Activated CD4-positive, alpha-beta T cell treated with anti-CD3 and anti-CD28 coated beads, Interleukin-2, amount 10 ng/mL, durations not matched to agents 24 days and 14 days (primary cell): Measurements from ENCODE around the gene STK38L. TPM values are rescaled to one million over a fixed set of nuclear protein-coding genes. Genes with fewer than 3 reads are reported as not detected.

Source experiments
- DNase-seq: peaks from one replicate; pipeline ENCODE4 v3.0.0; 2022
- H3K27ac Mint-ChIP-seq: one replicate; pipeline ENCODE4 v1.8.0; 2022; ENCODE audit warnings: mild to moderate bottlenecking, mixed read lengths
- H3K27me3 Mint-ChIP-seq: one replicate; pipeline ENCODE4 v1.8.0; 2022; ENCODE audit warnings: mixed read lengths
- H3K36me3 Mint-ChIP-seq: one replicate; pipeline ENCODE4 v1.8.0; 2022; ENCODE audit warnings: low read depth, mild to moderate bottlenecking, mixed read lengths
- H3K4me1 Mint-ChIP-seq: one replicate; pipeline ENCODE4 v1.8.0; 2021; ENCODE audit warnings: mixed read lengths
- H3K4me3 Mint-ChIP-seq: one replicate; pipeline ENCODE4 v1.8.0; 2022; ENCODE audit warnings: mild to moderate bottlenecking, moderate library complexity, mixed read lengths
- H3K9me3 Mint-ChIP-seq: one replicate; pipeline ENCODE4 v1.8.0; 2021; ENCODE audit warnings: mixed read lengths
- intact Hi-C: fragments of 100-400 bp; cut with micrococcal nuclease; formaldehyde crosslinking; loops from one replicate; pipeline ENCODE4 v1.15.1; 2023
- total RNA-seq: library from RNA; stranded (reverse); gene quantifications from 2 replicates; pipeline ENCODE4 v1.2.3, GENCODE V29; 2022

STK38L gene
- total RNA-seq, 1 donor from 2014 or later, result 22.8 TPM

- H3K4me1 Mint-ChIP-seq, result peaks cover 56% of the 10 kb centered on the region
Observed at GRCh38 chr12:27331291-27331926, 87.3 kb downstream of the STK38L start.

GRCh38 chr12:27331927-27332324, 87.8 kb downstream of the STK38L start:
- intact Hi-C loops, result loop anchor here (2.0 to 5.0 kb wide), 9 partner anchors 50 to 1770 kb away; partner anchors contain the start of genes FGFR1OP2, MRPS35 and PPFIBP1

More at GRCh38 chr12:27331291-27331926, 87.3 kb downstream of the STK38L start:
- DNase-seq, result peak; percentile 82
- H3K4me3 Mint-ChIP-seq, result peak overlapping the region; percentile 95
- H3K9me3 Mint-ChIP-seq, result no peaks in the 10 kb centered on the region
- intact Hi-C loops, result loop anchor here (2.0 to 5.0 kb wide), 8 partner anchors 51 to 1771 kb away; partner anchors contain the start of genes FGFR1OP2 and PPFIBP1
- peaks cover 12% of the 10 kb centered on the region for H3K36me3 Mint-ChIP-seq
- peak overlapping the region; percentile 91 for H3K27ac Mint-ChIP-seq
- H3K27me3 Mint-ChIP-seq, result no peaks in the 10 kb centered on the region

GRCh38 chr12:27332407-27332713, 88.3 kb downstream of the STK38L start:
- intact Hi-C loops, result loop anchor here (2.0 to 5.0 kb wide), 8 partner anchors 50 to 1770 kb away; partner anchors contain the start of genes MRPS35 and PPFIBP1
- peak overlapping the region; percentile 95 for H3K4me3 Mint-ChIP-seq
- no peaks in the 10 kb centered on the region for H3K27me3 Mint-ChIP-seq
- peaks cover 57% of the 10 kb centered on the region for H3K4me1 Mint-ChIP-seq
- H3K27ac Mint-ChIP-seq, result peak overlapping the region; percentile 91
- H3K36me3 Mint-ChIP-seq, result peaks cover 8% of the 10 kb centered on the region
- H3K9me3 Mint-ChIP-seq, result no peaks in the 10 kb centered on the region
- DNase-seq, result no peak

More at GRCh38 chr12:27331927-27332324, 87.8 kb downstream of the STK38L start:
- Mint-ChIP-seq H3K4me3 (peak overlapping the region; percentile 95), H3K27me3 (no peaks in the 10 kb centered on the region), H3K27ac (peak overlapping the region; percentile 91), H3K36me3 (peaks cover 9% of the 10 kb centered on the region), H3K9me3 (no peaks in the 10 kb centered on the region), H3K4me1 (peaks cover 56% of the 10 kb centered on the region)
- peak; percentile 62 for DNase-seq

- Mint-ChIP-seq H3K4me1 (peaks cover 59% of the 10 kb centered on the region), H3K4me3 (peak within 1 kb of the TSS; percentile 97), H3K36me3 (peaks cover 3% of the 10 kb centered on the region), H3K27ac (peak within 1 kb of the TSS; percentile 98), H3K9me3 (no peaks in the 10 kb centered on the region), H3K27me3 (no peaks in the 10 kb centered on the region)
- DNase-seq, result peak; percentile 86
- intact Hi-C loops, result loop anchor here (2.0 to 5.0 kb wide), 8 partner anchors 49 to 1769 kb away; partner anchors contain the start of genes MRPS35 and PPFIBP1
Observed at GRCh38 chr12:27332714-27333402, 88.8 kb downstream of the STK38L start, which contains the start of gene BMAL2. Gene BMAL2, plus strand, starts transcription at chr12:27332836. Its CDS starts 237 bp downstream, at chr12:27333073.

GRCh38 chr12:27333403-27334009, 89.4 kb downstream of the STK38L start:
- Mint-ChIP-seq H3K27ac (peak overlapping the region; percentile 98), H3K4me1 (peaks cover 65% of the 10 kb centered on the region), H3K9me3 (no peaks in the 10 kb centered on the region), H3K36me3 (peaks cover 2% of the 10 kb centered on the region), H3K27me3 (no peaks in the 10 kb centered on the region), H3K4me3 (peak overlapping the region; percentile 97)
- peak; percentile 88 for DNase-seq
- intact Hi-C loops, result loop anchor here (2.0 to 5.0 kb wide), 8 partner anchors 49 to 1769 kb away; partner anchors contain the start of genes MRPS35 and PPFIBP1

- intact Hi-C loops, result loop anchor here (5.0 kb wide), 7 partner anchors 48 to 1768 kb away; partner anchors contain the start of gene PPFIBP1
- Mint-ChIP-seq H3K36me3 (peaks cover 5% of the 10 kb centered on the region), H3K4me1 (peaks cover 67% of the 10 kb centered on the region), H3K27me3 (no peaks in the 10 kb centered on the region), H3K9me3 (no peaks in the 10 kb centered on the region), H3K4me3 (peak overlapping the region; percentile 97), H3K27ac (peak overlapping the region; percentile 98)
- DNase-seq, result no peak
Observed at GRCh38 chr12:27334042-27334720, 90.1 kb downstream of the STK38L start.

GRCh38 chr12:27334721-27335082, 90.6 kb downstream of the STK38L start:
- peaks cover 5% of the 10 kb centered on the region for H3K36me3 Mint-ChIP-seq

GRCh38 chr12:27335364-27336281, 91.5 kb downstream of the STK38L start:
- DNase-seq, result no peak
- H3K36me3 Mint-ChIP-seq, result peaks cover 7% of the 10 kb centered on the region
- H3K9me3 Mint-ChIP-seq, result no peaks in the 10 kb centered on the region
- H3K4me3 Mint-ChIP-seq, result no peak overlapping the region
- H3K27ac Mint-ChIP-seq, result peak overlapping the region; percentile 8
- H3K27me3 Mint-ChIP-seq, result no peaks in the 10 kb centered on the region
- intact Hi-C loops, result no loop called here
- H3K4me1 Mint-ChIP-seq, result peaks cover 57% of the 10 kb centered on the region

More at GRCh38 chr12:27334721-27335082, 90.6 kb downstream of the STK38L start:
- no peak for DNase-seq
- no peak overlapping the region for H3K4me3 Mint-ChIP-seq
- intact Hi-C loops, result loop anchor here (5.0 kb wide), 7 partner anchors 48 to 1768 kb away; partner anchors contain the start of gene PPFIBP1
- peaks cover 62% of the 10 kb centered on the region for H3K4me1 Mint-ChIP-seq
- no peaks in the 10 kb centered on the region for H3K27me3 Mint-ChIP-seq
- no peak overlapping the region for H3K27ac Mint-ChIP-seq
- no peaks in the 10 kb centered on the region for H3K9me3 Mint-ChIP-seq

- Mint-ChIP-seq H3K4me3 (no peak overlapping the region), H3K9me3 (no peaks in the 10 kb centered on the region), H3K36me3 (peaks cover 7% of the 10 kb centered on the region), H3K27me3 (no peaks in the 10 kb centered on the region), H3K4me1 (peaks cover 56% of the 10 kb centered on the region), H3K27ac (no peak overlapping the region)
- intact Hi-C loops, result no loop called here
- no peak for DNase-seq
Observed at GRCh38 chr12:27336282-27336653, 92.2 kb downstream of the STK38L start.

- Mint-ChIP-seq H3K9me3 (no peaks in the 10 kb centered on the region), H3K4me3 (no peak overlapping the region), H3K27me3 (no peaks in the 10 kb centered on the region), H3K27ac (no peak overlapping the region), H3K36me3 (peaks cover 7% of the 10 kb centered on the region), H3K4me1 (peaks cover 45% of the 10 kb centered on the region)
- intact Hi-C loops, result no loop called here
- no peak for DNase-seq
Observed at GRCh38 chr12:27337376-27337775, 93.3 kb downstream of the STK38L start.

GRCh38 chr12:27338473-27338872, 94.4 kb downstream of the STK38L start:
- Mint-ChIP-seq H3K4me1 (peaks cover 41% of the 10 kb centered on the region), H3K36me3 (peaks cover 5% of the 10 kb centered on the region), H3K27me3 (no peaks in the 10 kb centered on the region), H3K4me3 (no peak overlapping the region), H3K27ac (no peak overlapping the region), H3K9me3 (no peaks in the 10 kb centered on the region)
- intact Hi-C loops, result no loop called here
- DNase-seq, result no peak

GRCh38 chr12:27340971-27341370, 96.9 kb downstream of the STK38L start:
- Mint-ChIP-seq H3K27ac (no peak overlapping the region), H3K4me1 (peaks cover 28% of the 10 kb centered on the region), H3K36me3 (peaks cover 5% of the 10 kb centered on the region), H3K9me3 (no peaks in the 10 kb centered on the region), H3K27me3 (no peaks in the 10 kb centered on the region), H3K4me3 (no peak overlapping the region)
- DNase-seq, result no peak
- intact Hi-C loops, result no loop called here
